Neural cell (in vitro differentiated cells): Measurements from ENCODE around the gene LEF1. TPM values are rescaled to one million over a fixed set of nuclear protein-coding genes. Genes with fewer than 3 reads are reported as not detected.

Experiments
- H2AFZ ChIP-seq: fragments of 200-600, 300-800 bp; sonication (generic), shearing (Covaris generic); 2 replicates; pipeline ENCODE4 v1.6.0; 2014; ENCODE audit warnings: low read depth, mild to moderate bottlenecking, antibody characterized with exemption, low read length, moderate library complexity
- H3F3A ChIP-seq: fragments of 200-600 bp; shearing (Covaris generic); 2 replicates; pipeline ENCODE4 v1.6.1; 2016; ENCODE audit warnings: mild to moderate bottlenecking, moderate library complexity, mixed read lengths, antibody characterized with exemption, low read length; ENCODE audit not compliant: insufficient read depth, poor library complexity, severe bottlenecking
- H3K27ac ChIP-seq: fragments of 200-600, 300-800 bp; sonication (generic), shearing (Covaris generic); 2 replicates; pipeline ENCODE4 v1.5.1; 2014; ENCODE audit warnings: mild to moderate bottlenecking, low read length, moderate library complexity
- H3K27me3 ChIP-seq: fragments of 300-800, 200-600 bp; sonication (generic), shearing (Covaris generic); 2 replicates; pipeline ENCODE4 v1.6.0; 2014; ENCODE audit warnings: mild to moderate bottlenecking, low read depth, low read length, moderate library complexity; ENCODE audit not compliant: insufficient read depth
- H3K36me3 ChIP-seq: fragments of 300-800, 200-600 bp; sonication (generic), shearing (Covaris generic); 2 replicates; pipeline ENCODE4 v1.5.1; 2014; ENCODE audit warnings: mild to moderate bottlenecking, antibody characterized with exemption, low read length, moderate library complexity; ENCODE audit not compliant: insufficient read depth
- H3K4me2 ChIP-seq: fragments of 300-800, 200-600 bp; sonication (generic), shearing (Covaris generic); 2 replicates; pipeline ENCODE4 v1.6.0; 2014; ENCODE audit warnings: mild to moderate bottlenecking, low read length
- H3K4me3 ChIP-seq: fragments of 300-800, 200-600 bp; sonication (generic), shearing (Covaris generic); 2 replicates; pipeline ENCODE4 v1.5.1; 2014; ENCODE audit warnings: mild to moderate bottlenecking, low read length, moderate library complexity
- H3K79me2 ChIP-seq: fragments of 200-600 bp; shearing (Covaris generic); replicated peaks from 2 replicates; pipeline ENCODE4 v1.6.0; 2014; ENCODE audit warnings: mild to moderate bottlenecking, low read length, moderate library complexity; ENCODE audit not compliant: insufficient read depth
- H3K9ac ChIP-seq: fragments of 300-800, 200-600 bp; sonication (generic), shearing (Covaris generic); 2 replicates; pipeline ENCODE4 v1.6.1; 2016; ENCODE audit warnings: mild to moderate bottlenecking, low read length, mixed read lengths
- H3K9me2 ChIP-seq: fragments of 200-600 bp; shearing (Covaris generic); 2 replicates; pipeline ENCODE4 v1.6.1; 2016; ENCODE audit warnings: mild to moderate bottlenecking, low read length, mixed read lengths; ENCODE audit not compliant: insufficient read depth
- H3K9me3 ChIP-seq: fragments of 200-600, 300-800 bp; sonication (generic), shearing (Covaris generic); 2 replicates; pipeline ENCODE4 v1.6.1; 2016; ENCODE audit warnings: mild to moderate bottlenecking, mixed run types, low read length, moderate library complexity, mixed read lengths
- H4K20me1 ChIP-seq: fragments of 200-600 bp; shearing (Covaris generic); 2 replicates; pipeline ENCODE4 v1.6.1; 2016; ENCODE audit warnings: mild to moderate bottlenecking, mixed run types; ENCODE audit not compliant: insufficient read depth
- EP300 ChIP-seq: fragments of 450-650 bp; conservative IDR thresholded peaks from 2 replicates; pipeline ENCODE4 v1.6.1; 2014; ENCODE audit warnings: antibody characterized with exemption, mild to moderate bottlenecking, moderate library complexity; ENCODE audit not compliant: poor library complexity, severe bottlenecking
- EZH2 ChIP-seq: fragments of 200-600, 300-800 bp; shearing (Covaris generic), sonication (generic); IDR thresholded peaks from 2 replicates; pipeline ENCODE4 v1.6.1; 2014; ENCODE audit warnings: antibody characterized with exemption, low read length, borderline replicate concordance, mild to moderate bottlenecking; ENCODE audit not compliant: insufficient read depth, poor library complexity, severe bottlenecking
- MXI1 ChIP-seq: fragments of 450-650 bp; conservative IDR thresholded peaks from 2 replicates; pipeline ENCODE4 v1.6.1; 2014; ENCODE audit warnings: antibody characterized with exemption, mild to moderate bottlenecking; ENCODE audit not compliant: poor library complexity, severe bottlenecking
- POLR2AphosphoS5 ChIP-seq: IDR thresholded peaks from 2 replicates; pipeline ENCODE4 v1.6.1; 2012
- RAD21 ChIP-seq: fragments of 450-650 bp; conservative IDR thresholded peaks from 2 replicates; pipeline ENCODE4 v1.6.1; 2014; ENCODE audit warnings: antibody characterized with exemption, mild to moderate bottlenecking, moderate library complexity
- SMC3 ChIP-seq: fragments of 450-650 bp; conservative IDR thresholded peaks from 2 replicates; pipeline ENCODE4 v1.6.1; 2014; ENCODE audit warnings: antibody characterized with exemption, mild to moderate bottlenecking, moderate library complexity; ENCODE audit not compliant: poor library complexity
- TAF1 ChIP-seq: IDR thresholded peaks from 2 replicates; pipeline ENCODE4 v1.6.1; 2012; ENCODE audit warnings: low read depth
- polyA plus RNA-seq: library from polyadenylated mRNA; depleted of rRNA; stranded (reverse); fragments of >200 nt; gene quantifications from 2 replicates; pipeline ENCODE4 v1.2.3, GENCODE V29; 2014
- TF ChIP-seq, protein P1 (sequence below): fragments of 450-650 bp; IDR thresholded peaks from 2 replicates; pipeline ENCODE4 v1.5.1; 2014; ENCODE audit warnings: antibody characterized with exemption, mild to moderate bottlenecking, moderate library complexity; ENCODE audit not compliant: poor library complexity, severe bottlenecking
- TF ChIP-seq, protein P2 (sequence below): IDR thresholded peaks from 2 replicates; pipeline ENCODE4 v1.6.1; 2012; ENCODE audit warnings: borderline replicate concordance

Gene LEF1
- polyA plus RNA-seq, 1 donor from 2014 or later = 0.78 TPM

DNA sequence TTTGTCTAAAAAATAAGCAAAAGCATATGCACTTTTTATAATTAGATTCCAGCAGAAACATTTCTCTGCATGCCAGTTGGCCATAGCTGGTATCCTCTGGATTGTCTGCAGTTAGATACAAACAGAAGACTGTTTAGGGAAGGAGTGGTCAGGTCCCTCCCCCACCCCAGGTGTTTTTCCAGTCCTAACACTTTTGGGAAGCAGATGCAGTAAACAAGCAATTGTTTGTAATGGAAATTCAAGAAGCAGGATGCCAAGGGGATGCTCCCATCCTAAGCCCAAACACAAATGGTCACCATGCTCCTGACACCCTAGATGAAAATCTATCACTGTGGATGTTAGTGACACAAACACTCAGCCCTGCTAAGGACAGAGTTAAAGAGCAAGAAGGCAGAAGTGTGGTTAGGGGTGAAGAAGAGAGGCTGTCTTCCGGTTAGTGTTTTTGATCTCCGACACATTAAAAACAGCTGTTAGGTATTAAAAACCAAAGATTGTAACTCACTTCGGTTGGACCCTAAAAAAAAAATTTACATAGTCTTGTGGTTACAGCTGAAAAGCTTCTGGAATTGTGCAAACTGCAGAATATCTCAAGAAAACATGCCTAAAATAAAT lies 7.9 kb downstream of the LEF1 start:
- TF ChIP-seq TAF1 (no peak), MXI1 (no peak), RAD21 (no peak), EP300 (no peak), SMC3 (no peak), POLR2AphosphoS5 (no peak)
- TF ChIP-seq, protein P1, sequence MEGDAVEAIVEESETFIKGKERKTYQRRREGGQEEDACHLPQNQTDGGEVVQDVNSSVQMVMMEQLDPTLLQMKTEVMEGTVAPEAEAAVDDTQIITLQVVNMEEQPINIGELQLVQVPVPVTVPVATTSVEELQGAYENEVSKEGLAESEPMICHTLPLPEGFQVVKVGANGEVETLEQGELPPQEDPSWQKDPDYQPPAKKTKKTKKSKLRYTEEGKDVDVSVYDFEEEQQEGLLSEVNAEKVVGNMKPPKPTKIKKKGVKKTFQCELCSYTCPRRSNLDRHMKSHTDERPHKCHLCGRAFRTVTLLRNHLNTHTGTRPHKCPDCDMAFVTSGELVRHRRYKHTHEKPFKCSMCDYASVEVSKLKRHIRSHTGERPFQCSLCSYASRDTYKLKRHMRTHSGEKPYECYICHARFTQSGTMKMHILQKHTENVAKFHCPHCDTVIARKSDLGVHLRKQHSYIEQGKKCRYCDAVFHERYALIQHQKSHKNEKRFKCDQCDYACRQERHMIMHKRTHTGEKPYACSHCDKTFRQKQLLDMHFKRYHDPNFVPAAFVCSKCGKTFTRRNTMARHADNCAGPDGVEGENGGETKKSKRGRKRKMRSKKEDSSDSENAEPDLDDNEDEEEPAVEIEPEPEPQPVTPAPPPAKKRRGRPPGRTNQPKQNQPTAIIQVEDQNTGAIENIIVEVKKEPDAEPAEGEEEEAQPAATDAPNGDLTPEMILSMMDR = no peak
- Histone ChIP-seq H3F3A (no peaks in the 10 kb centered on the region), H3K9ac (no peak overlapping the region), H3K9me2 (no peaks in the 10 kb centered on the region), H3K27me3 (peaks cover 19% of the 10 kb centered on the region), H3K27ac (no peak overlapping the region), H2AFZ (no peak overlapping the region), H3K4me2 (no peak overlapping the region), H3K9me3 (no peaks in the 10 kb centered on the region), H3K79me2 (no peaks in the 10 kb centered on the region), H4K20me1 (no peaks in the 10 kb centered on the region), H3K4me3 (no peak overlapping the region), H3K36me3 (no peaks in the 10 kb centered on the region)

DNA sequence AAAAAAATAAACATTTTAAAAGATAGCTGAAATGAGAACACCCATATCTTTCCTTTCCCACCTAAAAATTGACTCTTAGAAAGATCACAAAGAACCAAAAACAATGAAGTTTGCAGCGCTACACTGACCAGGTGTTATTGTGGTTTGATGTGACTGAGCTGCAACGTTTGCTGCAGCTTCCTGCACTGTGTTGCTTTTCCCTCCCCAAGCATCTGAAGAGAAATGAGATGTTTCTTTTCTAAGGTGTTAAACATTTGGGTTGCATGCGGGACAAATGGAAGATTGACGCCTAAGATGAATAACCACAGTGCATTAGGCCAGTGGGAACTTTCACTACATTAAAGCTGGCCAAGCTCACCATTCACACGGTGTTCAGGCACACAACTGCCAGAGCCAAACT lies 8.9 kb downstream of the LEF1 start:
- peaks cover 9% of the 10 kb centered on the region for H3K27me3 ChIP-seq
- H4K20me1 ChIP-seq = no peaks in the 10 kb centered on the region
- H3K9ac ChIP-seq = no peak overlapping the region
- no peaks in the 10 kb centered on the region for H3K79me2 ChIP-seq
- H3F3A ChIP-seq = no peaks in the 10 kb centered on the region
- H3K9me3 ChIP-seq = no peaks in the 10 kb centered on the region
- no peak overlapping the region for H3K4me3 ChIP-seq
- TF ChIP-seq MXI1 = no peak
- TF ChIP-seq, protein P1 = no peak
- no peak for TF ChIP-seq EZH2
- no peak for TF ChIP-seq POLR2AphosphoS5
- TF ChIP-seq SMC3 = no peak
- no peak for TF ChIP-seq TAF1
- no peak for TF ChIP-seq EP300
- no peak for TF ChIP-seq RAD21
- TF ChIP-seq, protein P2, sequence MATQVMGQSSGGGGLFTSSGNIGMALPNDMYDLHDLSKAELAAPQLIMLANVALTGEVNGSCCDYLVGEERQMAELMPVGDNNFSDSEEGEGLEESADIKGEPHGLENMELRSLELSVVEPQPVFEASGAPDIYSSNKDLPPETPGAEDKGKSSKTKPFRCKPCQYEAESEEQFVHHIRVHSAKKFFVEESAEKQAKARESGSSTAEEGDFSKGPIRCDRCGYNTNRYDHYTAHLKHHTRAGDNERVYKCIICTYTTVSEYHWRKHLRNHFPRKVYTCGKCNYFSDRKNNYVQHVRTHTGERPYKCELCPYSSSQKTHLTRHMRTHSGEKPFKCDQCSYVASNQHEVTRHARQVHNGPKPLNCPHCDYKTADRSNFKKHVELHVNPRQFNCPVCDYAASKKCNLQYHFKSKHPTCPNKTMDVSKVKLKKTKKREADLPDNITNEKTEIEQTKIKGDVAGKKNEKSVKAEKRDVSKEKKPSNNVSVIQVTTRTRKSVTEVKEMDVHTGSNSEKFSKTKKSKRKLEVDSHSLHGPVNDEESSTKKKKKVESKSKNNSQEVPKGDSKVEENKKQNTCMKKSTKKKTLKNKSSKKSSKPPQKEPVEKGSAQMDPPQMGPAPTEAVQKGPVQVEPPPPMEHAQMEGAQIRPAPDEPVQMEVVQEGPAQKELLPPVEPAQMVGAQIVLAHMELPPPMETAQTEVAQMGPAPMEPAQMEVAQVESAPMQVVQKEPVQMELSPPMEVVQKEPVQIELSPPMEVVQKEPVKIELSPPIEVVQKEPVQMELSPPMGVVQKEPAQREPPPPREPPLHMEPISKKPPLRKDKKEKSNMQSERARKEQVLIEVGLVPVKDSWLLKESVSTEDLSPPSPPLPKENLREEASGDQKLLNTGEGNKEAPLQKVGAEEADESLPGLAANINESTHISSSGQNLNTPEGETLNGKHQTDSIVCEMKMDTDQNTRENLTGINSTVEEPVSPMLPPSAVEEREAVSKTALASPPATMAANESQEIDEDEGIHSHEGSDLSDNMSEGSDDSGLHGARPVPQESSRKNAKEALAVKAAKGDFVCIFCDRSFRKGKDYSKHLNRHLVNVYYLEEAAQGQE = no peak
- no peaks in the 10 kb centered on the region for H3K9me2 ChIP-seq
- no peak overlapping the region for H3K27ac ChIP-seq
- no peak overlapping the region for H2AFZ ChIP-seq
- no peaks in the 10 kb centered on the region for H3K36me3 ChIP-seq
- H3K4me2 ChIP-seq = no peak overlapping the region
